Upper lobe of right lung (tissue), 1 donor: ENCODE results near the gene KRT10. TPM values are rescaled to one million over a fixed set of nuclear protein-coding genes. Genes with fewer than 3 reads are reported as not detected.

ENCODE experiments used
- ATAC-seq: fragments of 200-7000 bp; cut with Tn5 transposase; one replicate; pipeline ENCODE4 v1.9.1; 2020; ENCODE audit warnings: mild to moderate bottlenecking, moderate library complexity
- DNase-seq: peaks from one replicate; pipeline ENCODE4 v3.0.0-alpha.2; 2020
- H3K27ac ChIP-seq: fragments of 200-600 bp; one replicate; pipeline ENCODE4 v1.8.0; 2022
- H3K27me3 ChIP-seq: fragments of 200-600 bp; one replicate; pipeline ENCODE4 v1.8.0; 2022; ENCODE audit warnings: mild to moderate bottlenecking
- H3K36me3 ChIP-seq: fragments of 200-600 bp; one replicate; pipeline ENCODE4 v1.8.0; 2022
- H3K4me1 ChIP-seq: fragments of 200-600 bp; one replicate; pipeline ENCODE4 v1.8.0; 2022
- H3K4me3 ChIP-seq: fragments of 200-600 bp; one replicate; pipeline ENCODE4 v1.8.0; 2022; ENCODE audit warnings: mild to moderate bottlenecking
- H3K9me3 ChIP-seq: fragments of 200-600 bp; one replicate; pipeline ENCODE4 v1.8.0; 2022
- intact Hi-C: fragments of 100-400 bp; cut with DNase I; formaldehyde crosslinking; loops from one replicate; pipeline ENCODE4 v1.11.0; 2022
- total RNA-seq: library from RNA; stranded (reverse); fragmentation: NEBNext Ultra II Directional; extraction: Animal tissue kit (Norgen Biotek cat#: 25700); gene quantifications from one replicate; pipeline ENCODE4 v1.2.1, GENCODE V29; 2021
- TF ChIP-seq, protein P1 (sequence below): fragments of 200-600 bp; IDR thresholded peaks from one replicate; pipeline ENCODE4 v1.8.0; 2022; ENCODE audit warnings: antibody characterized with exemption
- donor health status: DM: no; HTN: yes; CAD: no; lungs with severe emphysema.

KRT10 gene
- total RNA-seq, 1 donor from 2014 or later, result 36.8 TPM

GRCh38 chr17:40800381-40800780, 22.0 kb downstream of the KRT10 start:
- no peak for ATAC-seq
- peaks cover 49% of the 10 kb centered on the region for H3K27me3 ChIP-seq
- H3K27ac ChIP-seq, result no peak overlapping the region
- TF ChIP-seq, protein P1, sequence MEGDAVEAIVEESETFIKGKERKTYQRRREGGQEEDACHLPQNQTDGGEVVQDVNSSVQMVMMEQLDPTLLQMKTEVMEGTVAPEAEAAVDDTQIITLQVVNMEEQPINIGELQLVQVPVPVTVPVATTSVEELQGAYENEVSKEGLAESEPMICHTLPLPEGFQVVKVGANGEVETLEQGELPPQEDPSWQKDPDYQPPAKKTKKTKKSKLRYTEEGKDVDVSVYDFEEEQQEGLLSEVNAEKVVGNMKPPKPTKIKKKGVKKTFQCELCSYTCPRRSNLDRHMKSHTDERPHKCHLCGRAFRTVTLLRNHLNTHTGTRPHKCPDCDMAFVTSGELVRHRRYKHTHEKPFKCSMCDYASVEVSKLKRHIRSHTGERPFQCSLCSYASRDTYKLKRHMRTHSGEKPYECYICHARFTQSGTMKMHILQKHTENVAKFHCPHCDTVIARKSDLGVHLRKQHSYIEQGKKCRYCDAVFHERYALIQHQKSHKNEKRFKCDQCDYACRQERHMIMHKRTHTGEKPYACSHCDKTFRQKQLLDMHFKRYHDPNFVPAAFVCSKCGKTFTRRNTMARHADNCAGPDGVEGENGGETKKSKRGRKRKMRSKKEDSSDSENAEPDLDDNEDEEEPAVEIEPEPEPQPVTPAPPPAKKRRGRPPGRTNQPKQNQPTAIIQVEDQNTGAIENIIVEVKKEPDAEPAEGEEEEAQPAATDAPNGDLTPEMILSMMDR, result no peak
- H3K36me3 ChIP-seq, result no peaks in the 10 kb centered on the region
- no peak overlapping the region for H3K4me3 ChIP-seq
- DNase-seq, result no peak
- H3K4me1 ChIP-seq, result no peaks in the 10 kb centered on the region
- intact Hi-C loops, result no loop called here
- no peaks in the 10 kb centered on the region for H3K9me3 ChIP-seq

DNA sequence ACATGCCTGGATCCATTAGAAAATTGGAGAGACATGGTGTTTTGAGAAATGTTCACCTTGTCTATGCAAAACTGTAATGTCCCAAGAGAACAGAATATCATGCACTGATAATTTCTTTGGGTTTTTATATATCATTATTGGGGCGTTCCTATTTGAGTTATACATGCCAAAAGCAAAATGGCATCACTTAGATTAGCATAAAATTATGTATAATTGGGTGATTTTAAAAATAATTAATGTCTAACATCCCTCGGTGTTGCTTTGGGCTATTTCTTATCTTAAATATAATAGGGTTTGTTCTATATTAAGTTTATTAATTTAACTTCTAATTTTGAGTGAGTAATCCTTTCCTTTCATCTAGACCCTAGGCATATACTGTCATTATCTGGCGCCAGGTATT, 22.6 kb downstream of the KRT10 start, which contains the start of gene KRT28:
Gene KRT28 (minus strand): TSS at position 101 of the 400 bp plus-strand sequence. CDS start 66 bp downstream, at position 35.
- H3K27me3 ChIP-seq, result peaks cover 44% of the 10 kb centered on the region
- TF ChIP-seq, protein P1, result no peak
- intact Hi-C loops, result no loop called here
- H3K9me3 ChIP-seq, result no peaks in the 10 kb centered on the region
- no peak for ATAC-seq
- no peaks in the 10 kb centered on the region for H3K36me3 ChIP-seq
- no peak for DNase-seq
- no peak within 1 kb of the TSS for H3K4me3 ChIP-seq
- no peaks in the 10 kb centered on the region for H3K4me1 ChIP-seq
- H3K27ac ChIP-seq, result no peak within 1 kb of the TSS

DNA sequence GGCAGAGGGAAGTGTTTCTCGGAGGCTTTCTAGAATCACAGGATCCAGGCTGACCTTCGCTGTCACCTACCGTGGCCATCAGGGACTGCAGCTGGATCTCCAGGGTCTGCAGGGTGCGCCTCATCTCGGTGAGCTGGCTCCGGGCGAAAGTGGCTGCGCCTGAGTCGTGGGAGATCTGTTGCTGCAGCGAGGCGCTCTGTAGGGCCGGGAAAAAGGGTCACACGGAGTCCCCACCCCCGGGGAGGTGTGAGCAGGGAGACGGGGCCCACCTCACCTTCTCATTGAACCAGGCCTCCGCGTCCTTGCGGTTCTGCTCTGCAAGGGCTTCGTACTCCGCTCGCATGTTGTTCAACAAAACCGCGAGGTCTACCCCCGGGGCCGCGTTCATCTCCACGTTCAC, 25.6 kb downstream of the KRT10 start:
- no peaks in the 10 kb centered on the region for H3K36me3 ChIP-seq
- intact Hi-C loops, result no loop called here
- peaks cover 39% of the 10 kb centered on the region for H3K27me3 ChIP-seq
- DNase-seq (no peak), ATAC-seq (no peak)
- no peak overlapping the region for H3K27ac ChIP-seq
- H3K4me1 ChIP-seq, result no peaks in the 10 kb centered on the region
- TF ChIP-seq, protein P1, result no peak
- no peaks in the 10 kb centered on the region for H3K9me3 ChIP-seq
- H3K4me3 ChIP-seq, result no peak overlapping the region

DNA sequence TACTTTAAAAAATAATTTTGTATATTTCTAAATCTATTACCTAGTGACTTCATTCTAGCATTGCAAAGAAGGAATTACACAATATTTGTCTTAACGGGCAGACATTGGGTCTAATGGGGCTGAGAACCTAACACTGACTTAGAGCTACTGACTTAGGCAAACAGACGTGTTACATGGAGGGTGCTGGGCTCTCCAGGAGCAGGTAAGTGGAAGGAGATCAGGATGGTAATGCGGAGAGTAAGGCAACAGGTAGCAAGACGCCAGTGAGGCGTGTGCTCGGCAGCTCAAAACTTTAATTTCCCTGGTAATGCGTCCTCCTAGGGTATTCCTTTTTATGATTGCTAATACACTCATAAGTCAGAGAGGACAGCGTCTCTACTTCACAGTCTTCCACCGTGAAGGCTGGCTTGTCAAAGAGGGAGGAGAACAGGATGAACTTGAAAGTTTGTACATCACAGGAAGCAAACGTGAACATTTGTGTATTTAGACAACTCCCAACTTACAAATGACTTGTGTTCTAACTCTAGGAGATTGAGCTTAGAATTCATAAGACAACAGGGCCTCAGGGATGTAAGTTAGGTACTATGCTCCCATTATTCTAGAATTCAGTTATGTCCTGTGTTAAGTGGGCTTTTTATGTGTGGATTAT, 27.3 kb downstream of the KRT10 start:
- Histone ChIP-seq H3K27me3 (peaks cover 26% of the 10 kb centered on the region), H3K4me3 (no peak overlapping the region), H3K36me3 (no peaks in the 10 kb centered on the region), H3K9me3 (no peaks in the 10 kb centered on the region), H3K27ac (no peak overlapping the region), H3K4me1 (no peaks in the 10 kb centered on the region)
- peak; percentile 77 for ATAC-seq
- no peak for DNase-seq
- TF ChIP-seq, protein P1, result no peak
- intact Hi-C loops, result no loop called here

- Histone ChIP-seq H3K27ac (no peak overlapping the region), H3K27me3 (peaks cover 19% of the 10 kb centered on the region), H3K4me1 (no peaks in the 10 kb centered on the region), H3K36me3 (no peaks in the 10 kb centered on the region), H3K4me3 (no peak overlapping the region), H3K9me3 (no peaks in the 10 kb centered on the region)
- intact Hi-C loops, result no loop called here
- TF ChIP-seq, protein P1, result no peak
- ATAC-seq (no peak), DNase-seq (no peak)
Measured at GRCh38 chr17:40794466-40794865, 27.9 kb downstream of the KRT10 start.
